GM19328 (cell line): Measurements from ENCODE around the gene SKIDA1.

Experiments
- ATAC-seq: cut with Tn5 transposase; IDR thresholded peaks from one replicate; pipeline ENCODE4 v1.9.1; 2021; ENCODE audit warnings: mild to moderate bottlenecking, moderate library complexity; ENCODE audit not compliant: unreplicated experiment

The SKIDA1 gene

DNA sequence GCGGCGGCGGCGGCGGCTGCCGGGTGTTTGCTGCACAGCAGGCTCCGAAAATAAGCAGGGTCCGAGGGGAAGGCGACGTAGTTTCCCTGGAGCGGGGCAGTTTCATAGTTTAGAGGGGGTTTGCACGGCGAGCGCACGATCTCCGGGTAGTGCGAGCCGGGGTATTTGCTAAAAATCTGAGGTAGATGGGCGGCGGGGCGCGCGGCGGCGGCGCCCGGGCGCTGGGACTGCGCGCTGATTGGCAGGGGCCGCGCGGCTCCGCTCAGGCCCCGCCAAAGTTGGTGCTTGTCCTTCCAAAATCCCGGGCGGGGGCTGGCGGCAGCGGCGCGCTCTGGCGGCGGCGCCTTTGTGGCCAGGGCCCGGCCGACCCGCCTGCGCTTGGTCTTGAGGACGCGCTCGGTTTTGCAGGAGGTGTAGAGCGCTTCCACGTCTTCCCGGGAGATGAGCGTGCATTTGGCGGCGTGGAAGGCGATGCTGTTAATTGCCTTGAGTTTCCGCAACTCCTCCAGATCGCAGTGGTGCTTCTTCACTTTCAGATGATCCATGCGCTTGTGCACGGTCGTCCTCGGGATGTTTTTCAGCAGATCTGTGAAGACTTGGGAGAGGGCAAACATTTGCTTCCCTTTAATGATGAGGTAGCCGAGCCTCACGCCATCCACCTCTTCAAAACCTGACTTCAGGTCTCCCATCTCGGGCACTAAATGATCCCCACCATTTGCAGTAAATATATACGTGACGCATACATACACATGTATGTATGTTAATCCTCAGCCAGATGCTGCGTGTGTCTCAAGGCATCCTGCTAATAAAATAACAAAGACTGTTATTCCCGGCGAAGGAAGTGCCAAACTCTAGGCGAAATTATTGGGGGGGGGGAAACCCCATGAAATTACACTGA, 8.1 kb downstream of the SKIDA1 start:
- peak; percentile 54 for ATAC-seq

DNA sequence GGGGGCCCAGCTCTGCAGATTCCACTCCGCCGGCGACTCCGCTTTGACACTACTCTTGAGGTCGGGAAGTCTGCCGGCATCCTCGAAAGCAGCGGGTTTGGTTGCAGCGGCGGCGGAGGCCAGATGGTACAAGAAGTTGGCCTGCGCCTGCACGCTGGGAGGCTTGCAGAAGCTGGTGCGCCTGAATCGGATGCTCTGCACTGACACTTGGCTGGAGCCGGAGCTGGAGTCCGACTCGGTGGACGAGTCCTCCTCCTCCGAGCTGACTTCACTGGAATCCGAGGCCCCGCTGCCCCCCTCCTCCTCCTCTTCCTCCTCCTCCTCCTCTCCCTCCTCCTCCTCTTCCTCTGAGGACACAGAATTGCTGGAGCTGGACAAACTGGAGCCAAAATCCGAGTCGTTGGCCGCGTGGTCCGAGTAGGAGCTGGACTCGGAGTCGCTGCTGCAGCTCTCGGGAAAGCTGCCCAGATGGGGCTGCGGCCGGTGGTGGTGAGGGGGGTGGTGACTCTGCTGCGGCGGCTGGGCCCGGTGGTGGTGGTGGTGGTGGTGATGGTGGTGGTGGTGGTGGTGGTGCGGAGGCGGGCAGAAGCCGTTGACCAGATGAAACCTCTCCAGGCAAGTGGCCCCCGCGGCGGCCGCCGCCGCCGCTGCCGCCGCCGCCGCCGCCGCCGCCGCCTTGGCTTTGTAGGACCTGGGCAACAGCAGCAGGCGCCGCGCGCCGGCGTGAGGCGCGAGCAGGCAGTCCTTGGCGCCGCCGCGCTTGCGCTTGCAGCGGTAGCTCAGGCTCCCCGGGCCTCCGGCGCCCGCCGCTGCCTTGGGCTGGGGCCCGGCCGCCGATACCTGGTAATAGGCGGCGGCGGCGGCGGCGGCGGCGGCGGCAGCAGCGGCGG, 9.0 kb downstream of the SKIDA1 start:
- peak; percentile 67 for ATAC-seq

DNA sequence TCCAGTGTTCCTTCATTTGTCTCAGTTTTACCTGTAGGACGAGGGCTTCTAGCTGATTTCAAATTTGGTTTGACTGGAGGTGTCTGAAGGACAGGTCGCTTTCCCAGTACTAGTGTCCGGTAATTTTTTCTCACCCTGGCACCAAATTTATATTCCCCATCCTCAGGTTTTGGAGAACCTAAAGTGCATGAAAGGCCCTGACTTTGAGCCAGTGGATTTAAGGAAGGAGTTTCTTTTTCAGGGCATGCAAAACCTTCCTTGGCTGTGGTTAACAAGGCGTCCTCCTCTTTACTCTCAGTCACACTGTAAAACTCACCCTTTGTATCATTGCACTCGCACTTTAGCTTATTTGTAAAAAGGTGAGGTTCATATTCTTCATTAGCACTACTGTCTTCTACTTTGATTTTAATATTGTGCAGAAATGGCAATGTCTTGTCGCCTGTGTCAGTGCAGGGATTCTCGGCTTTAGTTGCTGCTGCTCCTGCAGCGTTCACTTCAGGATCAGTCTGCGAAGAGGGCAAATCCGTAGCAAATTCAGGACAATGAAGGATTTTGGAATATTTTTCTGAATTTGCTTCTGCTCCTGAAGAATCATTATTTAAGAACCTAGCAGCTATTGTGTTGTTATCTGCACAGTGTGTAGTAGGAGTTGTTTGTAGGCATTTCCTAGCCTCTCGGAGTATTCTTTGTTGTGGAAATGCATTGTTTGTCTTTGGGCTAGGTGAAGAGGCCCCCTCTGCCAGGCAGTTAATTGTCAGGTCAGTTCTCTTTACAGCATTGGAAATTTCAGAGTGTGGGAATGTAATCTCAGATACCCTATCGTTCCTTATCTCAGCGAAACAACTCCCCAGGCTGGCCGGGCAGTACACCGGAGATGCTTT, 9.9 kb downstream of the SKIDA1 start:
- no peak for ATAC-seq

DNA sequence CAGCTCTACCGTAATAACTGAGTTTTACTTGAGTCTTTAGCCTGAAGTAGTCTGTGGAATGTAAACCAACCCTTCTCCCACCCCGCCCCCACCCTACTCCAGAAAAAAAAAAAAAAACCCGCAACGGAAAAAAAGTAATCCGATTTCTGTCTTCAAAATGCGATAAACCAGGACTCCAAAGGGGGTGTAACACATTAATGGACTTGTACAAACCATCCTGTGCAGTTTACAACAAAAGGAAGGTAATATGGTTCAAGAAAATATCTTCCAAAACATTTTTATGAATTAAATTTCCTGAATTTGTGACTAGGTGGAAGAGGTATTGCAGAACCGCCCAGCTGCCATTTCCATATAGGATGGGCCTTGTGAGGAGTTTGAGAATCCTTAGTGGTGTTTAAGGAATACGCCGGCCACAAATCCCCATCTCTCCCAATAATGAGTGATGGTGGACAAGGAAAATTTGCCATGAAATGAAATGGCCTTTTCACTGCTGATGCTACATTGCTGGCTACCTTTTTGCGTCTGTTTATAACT, 10.6 kb downstream of the SKIDA1 start:
- ATAC-seq = no peak

DNA sequence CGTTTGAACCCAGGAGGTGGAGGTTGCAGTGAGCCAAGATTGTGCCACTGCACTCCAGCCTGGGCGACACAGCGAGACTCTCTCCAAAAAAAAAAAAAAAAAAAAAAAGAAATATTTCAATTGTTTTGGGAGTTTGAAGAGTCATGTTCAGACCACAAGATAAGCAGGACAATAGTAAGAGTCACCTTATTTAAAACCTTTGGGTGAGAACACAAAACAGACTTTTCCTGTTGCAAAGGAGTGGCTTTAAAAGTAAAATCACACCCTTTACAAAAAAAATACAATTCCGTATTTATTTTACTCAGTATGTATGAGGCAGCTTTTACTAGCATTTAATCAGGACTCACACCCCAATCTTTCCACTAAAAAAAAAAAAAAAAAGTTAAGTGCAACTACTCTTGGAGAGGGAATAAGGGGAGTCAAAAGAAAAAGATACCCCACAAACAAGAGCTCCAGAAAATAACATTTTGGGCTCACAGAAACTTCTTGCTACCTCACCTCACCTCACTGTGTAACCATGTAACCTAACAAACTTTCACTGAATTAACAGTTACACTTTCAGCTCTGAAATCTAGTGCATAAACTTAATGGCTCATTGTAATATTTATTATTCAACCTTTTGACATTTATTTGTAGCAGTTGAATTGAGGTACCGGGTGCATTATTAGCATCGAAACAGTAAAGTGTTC, 11.2 kb downstream of the SKIDA1 start:
- ATAC-seq = no peak

DNA sequence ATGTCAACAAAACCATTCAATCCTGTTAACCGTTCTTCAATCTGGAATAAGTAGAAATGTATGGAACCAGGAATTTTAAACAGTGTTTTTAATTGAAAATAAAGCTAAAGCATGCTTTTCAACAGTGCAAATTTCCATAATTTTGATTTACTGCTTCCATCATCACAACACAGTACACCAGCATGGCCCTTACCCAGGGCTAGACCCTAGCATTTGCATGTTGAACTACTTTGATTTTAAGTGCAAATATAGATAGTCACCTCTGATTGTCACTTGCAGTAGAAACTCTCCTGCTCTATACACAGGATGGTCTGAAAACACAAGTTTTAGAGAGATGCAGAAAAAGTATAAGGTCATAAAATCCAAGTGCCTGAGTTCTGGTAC, 12.1 kb downstream of the SKIDA1 start:
- no peak for ATAC-seq

DNA sequence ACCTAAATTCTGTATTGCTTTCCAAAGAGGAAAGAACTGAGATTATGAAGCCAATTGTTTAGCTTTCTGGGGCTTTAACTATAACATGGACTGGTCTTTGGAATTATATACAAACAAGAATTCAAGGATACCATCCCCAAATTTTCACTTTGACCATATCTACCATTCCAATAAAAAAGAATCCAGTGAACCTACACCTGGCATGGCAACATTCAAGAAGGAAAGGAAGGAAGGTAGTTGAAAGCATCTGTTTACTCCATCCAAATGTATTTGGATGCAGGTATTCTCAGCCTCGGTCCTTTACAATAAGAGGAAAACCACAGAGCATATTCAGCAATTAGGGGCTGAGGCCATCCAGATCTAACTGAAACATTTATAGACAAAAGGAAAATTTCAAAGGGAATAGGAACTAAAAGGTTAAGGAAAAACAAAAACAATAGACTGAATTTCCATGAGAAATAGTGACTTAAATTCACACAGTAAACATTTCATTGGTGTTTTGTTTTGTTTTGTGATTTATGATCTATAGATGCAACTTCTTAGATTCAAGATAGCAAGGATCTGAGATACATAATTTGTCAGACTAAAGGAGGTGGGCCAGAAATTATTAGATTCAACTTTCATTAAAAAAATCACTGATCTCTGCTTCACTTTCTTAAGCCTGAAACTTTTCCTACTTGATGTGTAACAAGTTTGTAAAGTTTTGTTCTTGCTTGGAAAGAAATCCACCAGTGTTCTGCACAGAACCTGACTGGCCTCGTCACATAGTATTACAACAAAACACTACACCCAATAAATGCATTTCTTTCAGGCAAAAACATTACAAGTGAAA, 12.7 kb downstream of the SKIDA1 start:
- no peak for ATAC-seq

DNA sequence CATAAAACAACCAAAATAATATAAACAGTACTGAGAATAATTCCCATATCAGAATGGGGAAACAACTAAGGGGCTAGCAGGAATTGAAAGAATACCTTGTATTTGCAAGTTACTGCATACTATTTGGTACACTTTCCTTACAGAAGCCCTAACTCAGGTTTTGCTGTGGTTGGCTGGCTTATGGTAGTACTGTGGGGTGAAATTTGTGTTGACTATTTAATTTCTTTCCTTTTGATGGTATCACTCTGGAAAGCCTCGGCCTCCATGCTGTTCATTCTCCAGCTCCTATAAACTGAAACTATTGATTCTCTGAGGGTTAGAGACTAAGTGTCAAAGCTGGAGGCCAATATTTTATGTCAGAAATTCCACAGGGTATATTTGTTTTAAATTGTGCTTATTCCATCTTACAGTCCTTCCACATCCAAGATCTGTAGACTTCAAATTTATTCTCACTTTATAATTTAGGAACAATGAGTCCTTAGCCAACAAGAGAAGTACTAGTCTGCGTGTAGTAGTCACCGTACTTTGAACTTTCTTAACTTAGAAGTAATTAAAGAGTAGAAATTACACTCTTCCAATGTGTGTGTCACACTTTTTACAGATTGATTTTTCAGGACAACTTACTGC, 13.4 kb downstream of the SKIDA1 start:
- no peak for ATAC-seq

DNA sequence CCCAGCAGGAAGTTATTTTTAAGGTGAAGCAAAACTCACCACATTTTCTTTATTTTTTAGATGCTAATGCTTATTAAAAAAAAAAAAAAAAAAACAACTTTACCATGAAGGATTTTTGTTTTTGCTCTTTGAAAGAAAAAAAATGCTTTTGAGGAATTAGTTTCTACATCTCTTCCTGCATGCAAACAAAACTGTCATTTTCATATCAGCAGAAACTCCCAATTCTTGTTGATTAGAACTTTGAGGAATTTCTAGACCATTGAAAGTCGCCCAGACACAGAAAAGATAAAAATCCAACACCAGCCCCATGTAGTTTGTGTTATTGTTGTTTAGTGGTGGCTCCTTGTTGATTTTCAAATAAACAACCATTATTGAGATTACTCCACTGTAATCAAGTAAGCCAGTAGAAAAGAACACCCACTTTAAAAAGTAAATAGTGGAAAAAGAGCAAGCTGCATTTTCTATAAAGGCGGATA, 14.3 kb downstream of the SKIDA1 start:
- ATAC-seq = no peak

DNA sequence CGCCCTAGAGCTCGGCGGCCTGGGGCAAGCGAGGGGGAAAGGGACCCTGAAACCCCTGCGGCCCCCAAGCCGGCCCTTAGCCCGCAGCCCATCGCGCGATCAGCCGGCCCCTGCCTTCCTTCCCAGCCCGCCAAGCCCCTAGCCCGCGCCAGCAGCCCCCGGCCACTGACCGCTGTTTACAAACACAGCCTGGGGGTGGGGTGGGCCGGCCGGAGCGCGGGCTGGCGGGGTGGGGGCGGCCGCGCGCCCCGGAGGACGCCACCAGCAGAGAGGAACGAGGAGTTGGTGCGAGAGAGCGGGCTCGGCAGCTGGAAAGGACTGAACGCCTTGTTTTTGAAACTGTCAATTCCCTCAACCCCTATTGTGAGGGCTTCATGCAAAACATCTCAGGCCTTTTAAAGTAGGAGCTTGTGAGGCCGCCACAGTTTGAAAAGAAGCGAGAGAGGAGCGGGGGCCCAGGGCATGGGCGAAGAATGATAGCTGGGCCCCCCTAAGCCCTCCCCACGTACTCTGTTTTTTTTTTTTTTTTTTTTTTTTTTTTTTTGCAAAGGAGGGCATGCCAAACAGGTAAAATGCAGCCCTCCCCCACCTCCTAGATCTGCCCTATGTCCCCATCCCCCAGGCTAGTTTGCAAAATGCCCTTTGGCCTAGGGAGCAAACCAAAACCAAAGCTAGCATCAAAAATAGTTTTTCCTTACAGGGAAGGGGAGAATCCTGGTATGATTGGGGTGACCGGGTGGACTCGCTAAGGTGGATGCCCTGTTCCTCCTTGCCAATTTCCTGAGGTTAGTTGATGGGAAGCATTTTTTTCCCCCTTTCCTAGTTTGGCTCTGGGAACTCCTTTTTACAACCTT, 15.0 kb downstream of the SKIDA1 start:
- ATAC-seq = no peak

DNA sequence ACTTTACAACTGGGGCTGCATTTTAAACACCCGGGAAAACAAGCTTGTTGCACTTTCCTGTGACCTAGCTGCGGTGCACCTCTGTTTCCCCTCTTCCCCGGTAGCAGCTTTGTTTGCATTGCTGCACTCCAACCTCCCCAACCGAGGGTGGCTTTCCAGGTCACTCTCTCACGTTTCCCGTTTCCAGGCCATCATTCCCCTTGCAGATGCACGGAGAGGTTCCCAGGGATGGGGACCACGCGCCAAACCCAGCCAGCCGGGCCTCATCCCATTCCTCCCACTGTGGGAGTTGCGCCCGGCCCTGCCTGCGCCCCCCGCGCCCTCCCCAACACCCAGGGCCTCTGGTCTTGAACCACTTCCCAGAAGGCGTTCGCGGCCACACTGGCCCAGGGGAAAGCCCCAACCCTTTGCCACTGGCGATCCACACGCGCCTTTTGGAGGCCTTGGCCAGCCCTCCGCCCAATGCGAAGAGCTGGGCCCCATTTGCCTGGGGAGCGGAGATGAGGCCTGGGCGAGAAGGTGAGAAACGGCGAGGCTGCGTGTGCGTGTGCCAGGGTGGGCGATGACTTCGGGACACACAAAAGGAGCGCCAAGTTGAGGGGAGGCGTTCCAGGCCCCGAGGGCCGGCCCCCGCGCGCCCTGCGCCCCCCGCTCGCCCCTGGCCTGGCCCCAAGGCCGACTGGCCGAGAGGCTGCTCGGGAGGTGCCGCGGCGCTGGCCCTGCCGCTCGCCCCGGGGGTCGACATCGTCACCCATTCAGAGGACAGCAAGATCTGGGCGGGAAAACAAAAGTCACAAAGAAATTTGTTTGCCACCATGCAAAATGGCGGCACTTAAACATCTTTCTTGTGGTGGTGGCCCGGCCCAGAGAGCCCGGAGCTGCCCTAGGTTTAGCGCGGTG, 15.9 kb downstream of the SKIDA1 start:
- no peak for ATAC-seq

DNA sequence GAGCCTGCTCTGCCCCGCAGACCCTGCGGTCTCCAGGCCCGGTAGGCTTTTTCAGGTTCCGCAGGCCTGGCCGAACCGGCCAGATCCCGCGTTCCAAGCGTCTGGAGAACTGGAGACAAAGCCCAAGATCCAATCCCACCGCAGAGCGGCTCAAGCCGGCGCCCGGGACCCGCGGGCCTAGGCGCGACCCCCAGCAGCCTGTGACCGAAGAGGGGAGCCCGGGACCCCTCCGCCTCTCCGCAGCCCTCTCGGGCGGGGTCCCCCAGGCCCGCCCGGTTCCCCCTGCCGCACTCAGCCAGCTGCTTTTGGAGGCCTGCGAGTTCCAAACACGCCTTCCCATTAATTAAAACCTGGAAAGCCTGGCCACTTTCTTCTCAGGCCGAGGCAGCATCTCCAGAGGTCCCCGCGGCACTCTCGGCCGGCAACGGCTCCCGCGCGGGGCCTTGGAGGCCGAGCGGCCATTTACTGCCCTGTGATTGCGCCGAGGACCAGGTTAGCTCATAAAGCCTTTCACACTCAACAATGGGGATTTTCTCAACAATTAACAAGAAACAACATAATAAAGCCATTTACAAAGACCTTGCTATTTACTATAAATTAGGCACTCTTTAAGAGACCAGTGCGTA, 16.7 kb downstream of the SKIDA1 start:
- no peak for ATAC-seq

DNA sequence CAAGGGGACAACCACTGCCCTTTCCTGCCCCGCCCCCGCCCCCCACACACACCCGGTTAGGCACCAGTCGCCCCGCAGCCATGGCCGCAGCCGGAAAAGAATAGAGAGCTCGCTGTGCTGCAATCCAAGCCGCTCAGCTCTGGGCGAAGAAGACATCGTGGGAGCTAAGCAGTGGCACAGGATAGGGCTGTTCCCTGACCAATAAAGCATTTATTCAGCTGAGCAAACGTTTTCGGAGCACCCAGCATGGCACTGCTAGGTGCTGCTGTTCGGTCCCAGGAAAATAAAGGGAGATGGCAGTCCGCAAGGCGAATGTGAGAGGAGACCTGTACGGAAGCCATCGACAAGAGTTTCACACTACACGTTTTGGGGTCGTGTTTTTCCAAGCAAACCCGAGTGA, 18.3 kb downstream of the SKIDA1 start:
- ATAC-seq = no peak

DNA sequence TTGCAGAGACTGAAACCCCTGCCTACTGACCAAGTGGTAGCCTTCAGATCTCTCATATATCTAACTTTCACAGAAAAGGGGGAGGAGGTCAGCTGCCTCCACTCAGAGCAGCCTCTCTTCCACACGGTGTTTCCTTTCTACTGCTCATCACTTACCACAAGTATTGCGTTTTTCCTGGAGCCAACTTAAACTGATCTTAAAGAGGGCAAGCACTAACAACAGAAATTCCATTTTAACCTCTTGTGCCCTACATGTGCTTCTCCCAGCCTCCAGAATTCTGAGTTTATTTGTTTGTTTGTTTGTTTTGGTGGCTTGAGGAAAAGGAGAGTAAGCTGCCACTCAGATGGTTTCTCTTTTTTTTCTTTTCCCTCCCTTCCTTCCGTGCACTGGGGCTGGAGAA, 19.1 kb downstream of the SKIDA1 start:
- no peak for ATAC-seq

DNA sequence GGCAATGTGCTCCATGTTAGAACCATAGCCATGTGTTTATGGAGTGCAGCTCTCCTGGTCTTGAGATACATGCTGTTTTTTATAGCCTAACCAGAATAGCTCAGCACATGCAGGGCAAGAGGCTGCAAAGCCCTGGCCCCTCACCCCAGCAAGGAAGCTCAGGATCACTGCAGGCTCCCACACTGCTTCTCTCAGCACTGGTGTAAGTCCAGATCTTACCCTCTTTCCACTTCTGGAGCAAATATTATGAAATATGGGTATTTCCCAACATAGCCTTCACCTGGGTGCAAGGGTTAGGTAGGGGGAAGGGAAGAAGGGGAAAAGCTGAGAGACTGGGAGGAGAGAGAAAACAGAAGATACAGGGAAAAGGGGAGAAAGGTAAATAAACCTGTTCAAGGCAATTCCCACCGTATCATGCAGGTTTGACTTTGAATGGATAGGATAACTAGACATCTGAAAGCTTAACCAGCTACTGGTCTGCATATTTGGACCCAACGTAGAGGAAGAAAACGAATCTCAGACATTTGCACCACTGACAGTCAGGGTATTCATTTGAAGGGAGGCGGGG, 19.7 kb downstream of the SKIDA1 start:
- no peak for ATAC-seq

DNA sequence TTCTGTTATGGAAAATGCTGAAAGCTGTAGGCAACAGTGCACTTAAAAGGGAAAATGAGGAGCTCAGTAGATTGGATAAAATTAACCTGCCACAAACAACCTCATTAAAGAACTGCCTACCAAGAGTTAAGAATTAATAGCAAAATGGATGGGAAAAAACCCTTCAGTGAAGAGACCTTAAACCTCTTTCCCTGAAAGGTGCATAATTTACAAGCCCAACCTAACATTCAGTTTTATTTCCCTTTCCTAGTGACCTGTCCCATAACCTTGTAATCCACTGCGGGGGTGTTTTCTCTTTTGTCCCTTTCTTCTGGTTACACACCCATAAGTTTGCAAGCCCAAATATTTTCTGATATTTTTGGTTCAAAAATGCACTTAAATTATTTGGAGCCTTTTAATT, 21.9 kb downstream of the SKIDA1 start:
- ATAC-seq = no peak
